HUES6 (cell line): ENCODE results near the gene CD177.
"Not testable (repeated sequence)": the region's sequence is repeated elsewhere in the genome, so short reads cannot be mapped to it uniquely, and the experiment has no call there.

Experiments used
- H3K27ac ChIP-seq: 2 replicates; pipeline ENCODE4 v1.7.0; 2013; ENCODE audit warnings: low read depth, mild to moderate bottlenecking, low read length, inconsistent platforms
- H3K27me3 ChIP-seq: 2 replicates; pipeline ENCODE4 v1.6.1; 2013; ENCODE audit warnings: low read length; ENCODE audit not compliant: control insufficient read depth, insufficient read depth
- H3K36me3 ChIP-seq: 2 replicates; pipeline ENCODE4 v1.6.1; 2013; ENCODE audit warnings: low read length; ENCODE audit not compliant: control insufficient read depth, insufficient read depth
- H3K4me1 ChIP-seq: 2 replicates; pipeline ENCODE4 v1.6.1; 2013; ENCODE audit warnings: low read length; ENCODE audit not compliant: control insufficient read depth, insufficient read depth
- H3K4me3 ChIP-seq: 2 replicates; pipeline ENCODE4 v1.5.1; 2013; ENCODE audit warnings: low read depth, low read length
- H3K9ac ChIP-seq: one replicate; pipeline ENCODE4 v1.6.1; 2013; ENCODE audit warnings: mild to moderate bottlenecking, low read length
- H3K9me3 ChIP-seq: 2 replicates; pipeline ENCODE4 v1.6.1; 2013; ENCODE audit warnings: low read depth, low read length; ENCODE audit not compliant: control insufficient read depth, insufficient read depth

Gene CD177

DNA sequence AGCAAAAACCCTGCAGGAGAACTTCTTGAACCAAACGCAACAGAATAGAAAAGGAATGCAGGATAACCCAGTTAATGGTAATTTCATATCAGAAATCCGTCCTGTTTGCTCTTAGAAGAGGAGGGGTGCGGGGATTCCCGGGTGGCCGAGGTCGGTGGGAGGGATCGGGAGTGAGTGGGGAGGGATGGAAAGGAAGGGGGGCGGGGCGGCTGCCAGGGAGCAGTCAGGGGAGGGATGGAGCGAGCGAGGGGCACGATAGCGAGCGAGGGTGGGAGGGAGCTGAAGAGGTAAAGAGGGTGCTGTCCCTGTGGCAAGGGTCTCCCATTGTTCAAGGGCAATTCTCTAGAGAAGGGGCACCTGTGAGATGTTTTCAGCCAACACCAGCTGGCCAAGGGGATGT, 26.5 kb downstream of the CD177 start:
- Histone ChIP-seq H3K9ac (no peak overlapping the region), H3K4me3 (no peak overlapping the region), H3K4me1 (no peaks in the 10 kb centered on the region), H3K9me3 (no peaks in the 10 kb centered on the region), H3K36me3 (no peaks in the 10 kb centered on the region), H3K27me3 (no peaks in the 10 kb centered on the region), H3K27ac (no peak overlapping the region)

DNA sequence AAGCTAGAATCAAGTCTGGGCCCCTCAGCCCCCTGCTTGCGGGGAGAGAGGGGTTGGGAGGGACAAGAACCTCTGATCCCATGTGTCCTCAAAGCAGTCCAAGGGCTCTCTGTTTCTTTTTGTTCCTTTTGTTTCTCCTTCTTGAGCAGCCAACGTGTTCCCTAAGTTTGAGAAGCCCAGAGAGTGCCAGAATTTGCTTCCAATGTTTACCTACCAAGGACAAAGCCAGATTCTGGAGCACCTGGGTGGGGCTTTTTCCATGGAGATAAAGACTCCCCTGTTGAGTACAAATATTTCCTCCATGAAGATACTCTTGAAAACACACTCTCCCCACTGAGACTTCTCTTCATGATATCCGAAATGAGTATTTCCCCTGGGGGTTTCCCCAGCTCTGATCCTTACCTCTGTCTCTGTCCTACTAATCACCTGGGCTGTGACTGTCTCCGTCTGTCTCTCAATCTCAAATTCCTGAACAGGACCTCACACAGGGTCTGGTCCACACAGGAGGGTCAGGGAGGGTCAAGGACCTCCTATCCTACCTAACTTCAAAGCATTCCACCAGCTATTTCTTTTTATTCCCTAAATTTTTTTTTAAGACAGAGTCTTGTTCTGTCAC, 27.4 kb downstream of the CD177 start:
- Histone ChIP-seq H3K27ac (no peak overlapping the region), H3K27me3 (no peaks in the 10 kb centered on the region), H3K4me3 (no peak overlapping the region), H3K9ac (no peak overlapping the region), H3K36me3 (no peaks in the 10 kb centered on the region), H3K9me3 (0 out of 2 replicates have a peak, but pooled peaks cover 3% of the 10 kb centered on the region), H3K4me1 (no peaks in the 10 kb centered on the region)

DNA sequence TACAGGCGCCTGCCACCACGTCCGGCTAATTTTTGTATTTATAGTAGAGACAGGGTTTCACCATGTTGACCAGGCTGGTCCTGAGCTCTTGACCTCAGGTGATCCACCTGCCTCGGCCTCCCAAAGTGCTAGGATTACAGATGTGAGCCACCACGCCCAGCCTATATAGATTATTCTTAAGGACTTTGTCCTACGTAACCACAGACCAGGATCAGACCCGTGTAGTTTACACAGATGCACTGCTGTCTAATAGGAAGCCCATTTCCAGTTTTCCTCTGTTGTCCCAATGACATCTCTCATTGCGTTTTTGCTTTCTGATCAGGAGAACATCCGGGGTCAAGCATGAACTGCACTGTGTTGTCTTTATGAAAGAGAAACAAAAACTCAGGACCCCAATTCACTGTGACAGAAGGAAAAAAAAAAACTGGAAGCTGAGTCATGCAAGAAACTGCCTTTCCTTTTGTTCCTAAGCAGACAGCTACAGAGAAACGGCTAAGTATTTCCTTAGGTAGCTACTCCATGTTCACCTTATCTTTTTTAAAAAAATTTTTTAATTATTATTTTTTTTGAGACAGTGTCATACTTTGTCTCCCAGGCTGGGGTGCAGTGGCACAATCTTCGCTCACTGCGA, 29.2 kb downstream of the CD177 start:
- H3K9me3 ChIP-seq, H3K27ac ChIP-seq, H3K9ac ChIP-seq: not testable (repeated sequence)

GRCh38 chr19:43383254-43383653, 29.8 kb downstream of the CD177 start:
- not testable (repeated sequence) for H3K4me1 ChIP-seq, H3K27me3 ChIP-seq, H3K9me3 ChIP-seq, H3K27ac ChIP-seq, H3K36me3 ChIP-seq, H3K9ac ChIP-seq, H3K4me3 ChIP-seq

More for the DNA sequence above, 29.2 kb downstream of the CD177 start:
- H3K36me3 ChIP-seq, H3K4me1 ChIP-seq, H3K4me3 ChIP-seq, H3K27me3 ChIP-seq: not testable (repeated sequence)

DNA sequence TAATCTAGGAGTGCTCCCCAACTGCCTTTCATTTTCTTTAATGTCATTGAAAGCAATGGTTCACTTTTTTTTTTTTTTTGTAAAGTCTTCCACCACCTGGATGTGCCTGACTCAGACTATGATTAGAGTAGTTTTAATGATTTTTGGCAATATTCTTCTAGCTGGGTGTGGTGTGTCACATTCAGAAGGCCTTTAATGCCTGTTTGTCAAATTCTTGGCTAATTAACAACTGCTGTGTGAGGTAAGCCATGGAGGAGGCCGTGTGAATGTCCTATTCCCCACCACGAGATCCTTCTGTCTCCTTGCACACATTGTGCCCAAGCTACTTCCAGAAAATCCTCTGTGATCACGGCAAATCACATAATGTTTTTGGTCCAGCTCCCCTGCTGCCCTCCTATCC, 30.3 kb downstream of the CD177 start:
- H3K9me3 ChIP-seq, H3K9ac ChIP-seq, H3K36me3 ChIP-seq, H3K27me3 ChIP-seq, H3K4me3 ChIP-seq, H3K27ac ChIP-seq, H3K4me1 ChIP-seq: not testable (repeated sequence)

DNA sequence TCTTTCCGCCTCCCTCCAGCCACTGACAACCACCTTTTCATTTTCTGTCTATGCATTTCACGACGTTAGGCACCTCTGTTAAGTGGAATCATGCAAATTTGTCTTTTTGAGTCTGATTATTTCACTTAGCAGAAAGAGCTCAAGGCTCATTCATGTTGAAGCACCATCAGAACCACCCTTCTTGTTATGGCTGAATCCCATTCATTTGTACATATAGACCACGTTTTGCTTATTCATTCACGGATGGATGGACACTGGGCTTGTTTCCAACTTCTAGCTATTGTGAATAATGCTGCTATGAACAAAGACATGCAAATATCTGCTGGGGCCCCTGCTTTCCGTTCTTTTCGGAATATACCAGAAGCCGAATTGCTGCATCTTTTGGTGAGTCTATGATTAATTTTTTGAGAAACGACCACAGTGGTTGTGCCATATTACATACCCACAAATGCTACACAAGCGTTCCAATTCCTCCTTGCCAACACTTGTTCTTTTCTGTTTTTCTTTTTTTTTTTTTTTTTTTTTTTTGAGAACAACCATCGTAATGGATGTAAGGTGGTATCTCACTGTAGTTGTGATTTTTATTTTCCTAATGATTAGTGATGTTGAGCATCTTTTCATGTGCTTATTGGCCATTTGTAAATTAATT, 37.5 kb downstream of the CD177 start:
- H3K9ac ChIP-seq, H3K4me3 ChIP-seq, H3K9me3 ChIP-seq, H3K4me1 ChIP-seq, H3K36me3 ChIP-seq, H3K27ac ChIP-seq, H3K27me3 ChIP-seq: not testable (repeated sequence)

- not testable (repeated sequence) for H3K4me1 ChIP-seq, H3K9me3 ChIP-seq, H3K4me3 ChIP-seq, H3K27me3 ChIP-seq, H3K36me3 ChIP-seq, H3K9ac ChIP-seq, H3K27ac ChIP-seq
Measured at GRCh38 chr19:43391552-43391935, 38.1 kb downstream of the CD177 start.

GRCh38 chr19:43393501-43393900, 40.0 kb downstream of the CD177 start:
- H3K9ac ChIP-seq, H3K4me1 ChIP-seq, H3K27me3 ChIP-seq, H3K27ac ChIP-seq, H3K9me3 ChIP-seq, H3K4me3 ChIP-seq, H3K36me3 ChIP-seq: not testable (repeated sequence)

GRCh38 chr19:43395561-43395960, 42.1 kb downstream of the CD177 start:
- H3K4me3 ChIP-seq, result no peak overlapping the region
- H3K36me3 ChIP-seq, result no peaks in the 10 kb centered on the region
- H3K9ac ChIP-seq, result no peak overlapping the region
- H3K27ac ChIP-seq, result no peak overlapping the region
- H3K9me3 ChIP-seq, result no peaks in the 10 kb centered on the region
- H3K4me1 ChIP-seq, result no peaks in the 10 kb centered on the region
- H3K27me3 ChIP-seq, result no peaks in the 10 kb centered on the region

DNA sequence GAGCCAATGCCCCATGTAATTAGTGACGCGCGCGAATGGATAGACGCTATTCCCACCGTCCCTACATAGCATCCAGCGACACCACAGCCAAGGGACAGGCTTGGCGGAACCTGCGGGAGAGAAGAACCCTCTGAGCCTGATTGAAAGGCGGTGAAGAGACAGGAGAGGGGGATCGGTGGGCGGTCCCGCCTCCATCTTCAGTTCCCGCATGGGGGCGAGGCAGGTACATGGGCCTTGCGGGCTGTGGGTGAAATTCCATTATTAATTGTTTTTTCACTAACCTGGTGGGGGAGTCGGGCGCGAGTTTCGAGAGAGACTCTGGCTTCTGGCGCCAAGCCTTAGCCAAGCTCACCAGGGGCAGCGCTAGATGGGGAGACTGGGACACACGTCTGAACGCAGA, 52.8 kb downstream of the CD177 start:
- peaks cover 6% of the 10 kb centered on the region for H3K4me1 ChIP-seq
- no peaks in the 10 kb centered on the region for H3K36me3 ChIP-seq
- H3K9ac ChIP-seq, result no peak overlapping the region
- no peaks in the 10 kb centered on the region for H3K27me3 ChIP-seq
- H3K4me3 ChIP-seq, result no peak overlapping the region
- H3K9me3 ChIP-seq, result no peaks in the 10 kb centered on the region
- H3K27ac ChIP-seq, result no peak overlapping the region

DNA sequence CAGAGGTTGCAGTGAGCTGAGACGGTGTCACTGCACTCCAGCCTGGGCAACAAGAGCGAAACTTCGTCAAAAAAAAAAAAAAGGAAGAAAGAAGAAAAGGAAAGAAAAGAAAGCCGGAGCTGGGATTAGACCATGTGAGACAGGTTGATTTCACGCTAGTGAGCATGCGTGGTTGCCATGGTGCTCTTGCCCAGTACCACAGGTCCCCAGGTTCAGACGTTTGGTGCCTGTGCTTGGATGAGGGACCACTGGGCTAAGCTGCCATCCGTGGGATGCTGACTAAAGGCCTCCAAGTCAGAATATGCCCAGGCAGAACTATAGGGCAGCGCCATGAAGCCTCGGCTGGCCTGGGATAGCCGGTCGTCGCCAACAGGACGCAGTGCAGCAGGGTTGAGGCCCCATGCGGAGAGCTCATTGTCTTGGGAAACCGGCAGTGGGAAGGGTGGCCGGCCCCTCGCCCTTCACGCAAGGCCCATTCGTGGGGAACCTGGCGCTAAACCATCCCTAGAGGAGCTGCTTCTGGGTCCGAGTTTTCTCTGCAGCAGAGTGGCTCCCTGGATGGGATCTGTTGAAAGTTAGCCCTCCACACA, 54.0 kb downstream of the CD177 start:
- no peak overlapping the region for H3K27ac ChIP-seq
- peaks cover 5% of the 10 kb centered on the region for H3K9me3 ChIP-seq
- H3K9ac ChIP-seq, result no peak overlapping the region
- H3K36me3 ChIP-seq, result no peaks in the 10 kb centered on the region
- peaks cover 6% of the 10 kb centered on the region for H3K4me1 ChIP-seq
- no peak overlapping the region for H3K4me3 ChIP-seq
- H3K27me3 ChIP-seq, result no peaks in the 10 kb centered on the region
